Hematopoietic multipotent progenitor cell treated with erythropoietin and hydrocortisone succinate and interleukin-3 and kit ligand, for 6 days (in vitro differentiated cells): ENCODE results near the gene LCN6.
A peak's percentile ranks its signal among the peaks of the same experiment; 100 is the strongest.
"Not testable (repeated sequence)": the region's sequence is repeated elsewhere in the genome, so short reads cannot be mapped to it uniquely, and the experiment has no call there.

ENCODE experiments used
- DNase-seq: peaks from one replicate; pipeline ENCODE4 v3.0.0-alpha.2; 2015

The LCN6 gene

DNA sequence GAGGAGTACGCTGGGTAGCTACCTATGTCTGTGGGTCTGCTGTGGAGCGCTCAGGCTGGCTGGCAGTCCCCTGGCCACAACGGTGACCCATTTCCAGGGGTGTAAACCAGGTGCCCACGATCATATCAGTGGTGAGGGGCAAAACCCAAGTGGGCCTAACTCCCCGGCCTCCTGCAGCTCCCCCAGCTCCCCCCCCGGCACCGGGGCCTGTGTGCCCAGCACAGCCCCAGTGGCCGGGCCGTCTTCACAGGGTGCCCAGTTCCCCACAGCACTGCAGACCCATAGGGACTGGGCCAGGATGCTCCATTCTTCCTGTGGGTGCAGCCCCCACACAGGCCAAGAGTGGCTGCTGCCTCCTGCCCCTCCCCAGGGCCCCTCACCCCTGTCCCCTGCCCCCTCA is 10.7 kb upstream of the LCN6 start:
- no peak for DNase-seq

- no peak for DNase-seq
Measured at GRCh38 chr9:136757751-136758140, 9.4 kb upstream of the LCN6 start.

DNA sequence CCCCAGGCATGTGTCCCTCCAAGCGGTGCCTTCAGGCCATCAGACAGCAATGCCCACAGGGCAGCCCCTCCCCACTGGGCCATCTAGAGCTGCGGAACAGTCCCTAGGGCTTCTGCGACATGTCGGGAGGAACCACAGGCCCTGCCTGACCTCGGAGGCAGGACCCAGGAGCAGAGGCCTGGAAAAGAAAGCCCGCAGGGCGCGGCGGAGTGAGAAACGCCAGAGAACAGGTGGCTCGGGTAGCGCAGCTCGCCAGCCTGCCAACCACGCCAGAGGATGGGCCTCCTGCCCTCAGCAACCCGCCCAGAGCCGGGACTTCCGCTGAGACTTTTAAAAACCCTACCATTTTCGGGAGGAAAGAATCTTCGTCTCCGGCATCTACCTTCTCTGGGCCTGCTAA is 9.0 kb upstream of the LCN6 start:
- DNase-seq, result no peak

- DNase-seq, result no peak
Measured at GRCh38 chr9:136756836-136757235, 8.5 kb upstream of the LCN6 start.

DNA sequence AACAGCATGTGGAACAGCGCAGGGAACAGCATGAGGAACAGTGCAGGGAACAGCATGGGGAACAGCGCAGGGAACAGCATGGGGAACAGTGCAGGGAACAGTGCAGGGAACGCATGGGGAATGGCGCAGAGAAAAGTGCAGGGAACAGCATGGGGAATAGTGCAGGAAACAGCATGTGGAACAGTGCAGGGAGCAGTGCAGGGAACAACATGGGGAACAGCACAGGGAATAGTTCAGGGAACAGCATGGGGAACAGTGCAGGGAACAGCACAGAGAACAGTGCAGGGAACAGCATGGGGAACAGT is 7.8 kb upstream of the LCN6 start:
- no peak for DNase-seq

DNA sequence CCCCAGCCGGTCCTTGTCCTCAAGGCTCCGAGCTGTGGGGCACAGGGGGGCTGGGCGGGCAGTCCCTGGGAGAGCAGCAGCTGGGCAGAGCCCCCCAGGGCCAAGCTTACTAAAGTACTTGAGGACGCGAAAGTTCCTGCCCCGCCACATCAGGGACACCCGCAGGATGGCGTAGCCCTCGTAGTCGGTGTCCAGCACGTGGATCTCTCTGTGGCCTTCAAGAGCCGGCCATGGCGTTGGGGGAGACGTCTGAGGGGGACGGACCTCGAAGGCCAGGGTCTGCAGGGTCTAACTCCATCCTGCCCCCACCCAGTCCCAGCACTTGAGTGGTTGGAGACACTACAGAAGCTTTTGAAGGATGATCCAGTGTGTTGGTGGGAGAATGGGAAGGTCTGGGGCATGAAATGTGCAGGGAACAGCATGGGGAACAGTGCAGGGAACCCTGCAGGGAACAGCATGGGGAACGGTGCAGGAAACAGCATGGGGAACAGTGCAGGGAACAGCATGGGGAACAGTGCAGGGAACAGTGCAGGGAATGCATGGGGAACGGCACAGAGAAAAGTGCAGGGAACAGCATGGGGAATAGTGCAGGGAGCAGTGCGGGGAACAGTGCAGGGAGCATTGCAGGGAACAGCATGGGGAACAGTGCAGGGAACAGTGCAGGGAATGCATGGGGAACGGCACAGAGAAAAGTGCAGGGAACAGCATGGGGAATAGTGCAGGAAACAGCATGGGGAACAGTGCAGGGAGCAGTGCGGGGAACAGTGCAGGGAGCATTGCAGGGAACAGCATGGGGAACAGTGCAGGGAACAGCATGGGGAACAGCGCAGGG is 7.2 kb upstream of the LCN6 start:
- not testable (repeated sequence) for DNase-seq

- DNase-seq, result no peak
Measured at GRCh38 chr9:136754626-136755301, 6.4 kb upstream of the LCN6 start.

- no peak for DNase-seq
Measured at GRCh38 chr9:136754059-136754572, 5.8 kb upstream of the LCN6 start.

- no peak for DNase-seq
Measured at GRCh38 chr9:136753371-136754058, 5.2 kb upstream of the LCN6 start.

GRCh38 chr9:136751814-136752213 is 3.5 kb upstream of the LCN6 start:
- no peak for DNase-seq

DNA sequence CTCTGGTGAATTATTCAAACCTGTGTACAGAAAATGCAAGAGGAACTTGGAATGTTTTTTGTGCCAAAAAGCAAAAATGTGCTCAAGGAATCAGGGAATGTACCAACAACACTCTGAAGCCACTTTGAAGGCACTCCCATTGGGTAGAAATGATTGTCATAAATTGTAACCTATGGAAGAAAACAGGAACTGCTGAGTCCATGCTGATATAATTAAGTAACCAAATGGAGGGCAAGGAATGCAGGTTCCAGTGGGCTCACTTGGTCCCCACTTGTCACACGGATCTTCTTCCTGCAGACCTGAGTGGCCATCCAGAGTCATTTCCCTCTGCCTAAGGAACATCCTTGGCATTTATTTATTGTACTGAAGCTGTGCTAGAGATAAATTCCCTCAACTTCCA is 2.9 kb upstream of the LCN6 start:
- no peak for DNase-seq

GRCh38 chr9:136750526-136750925 is 2.2 kb upstream of the LCN6 start:
- no peak for DNase-seq

GRCh38 chr9:136748666-136749611 is 614 bp upstream of the LCN6 start:
- DNase-seq, result peak; percentile 45

DNA sequence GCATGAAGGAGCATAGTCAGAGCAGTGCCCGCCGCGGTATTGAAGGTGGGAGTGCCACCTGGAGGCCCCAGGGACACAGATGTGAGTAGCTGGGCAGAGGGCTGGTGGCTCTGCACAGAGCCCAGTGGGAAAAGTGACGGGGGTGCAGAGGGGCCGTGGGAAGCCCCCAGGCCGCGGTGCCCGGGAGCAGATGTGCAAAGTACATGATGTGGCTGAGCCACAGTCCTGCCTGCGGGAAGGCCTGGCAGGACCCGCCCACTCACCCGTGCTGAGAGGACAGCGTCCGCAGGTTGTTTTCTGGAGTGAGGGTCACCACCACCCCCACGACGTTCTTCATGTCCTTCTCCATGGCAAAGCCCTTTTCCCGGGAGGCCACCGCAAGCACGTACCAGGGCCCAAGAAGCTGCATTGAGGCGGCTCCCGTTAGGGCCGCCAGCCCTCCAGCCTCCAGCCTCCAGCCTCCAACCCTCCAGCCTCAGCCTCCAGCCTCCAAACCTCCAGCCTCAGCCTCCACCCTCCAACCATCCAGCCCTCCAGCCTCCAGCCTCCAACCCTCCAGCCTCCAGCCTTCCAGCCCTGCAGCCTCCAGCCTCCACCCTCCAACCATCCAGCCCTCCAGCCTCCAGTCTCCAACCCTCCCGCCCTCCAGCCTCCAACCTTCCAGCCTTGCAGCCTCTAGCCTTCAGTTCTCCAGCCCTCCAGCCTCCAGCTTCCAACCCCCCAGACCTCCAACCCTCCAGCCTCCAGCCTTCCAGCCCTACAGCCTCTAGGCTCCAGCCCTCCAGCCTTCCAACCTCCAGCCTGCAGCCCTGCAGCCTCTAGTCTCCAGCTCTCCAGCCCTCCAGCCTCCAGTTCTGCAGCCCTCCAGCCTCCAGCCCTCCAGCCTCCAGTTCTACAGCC is 914 bp downstream of the LCN6 start:
- DNase-seq, result no peak

DNA sequence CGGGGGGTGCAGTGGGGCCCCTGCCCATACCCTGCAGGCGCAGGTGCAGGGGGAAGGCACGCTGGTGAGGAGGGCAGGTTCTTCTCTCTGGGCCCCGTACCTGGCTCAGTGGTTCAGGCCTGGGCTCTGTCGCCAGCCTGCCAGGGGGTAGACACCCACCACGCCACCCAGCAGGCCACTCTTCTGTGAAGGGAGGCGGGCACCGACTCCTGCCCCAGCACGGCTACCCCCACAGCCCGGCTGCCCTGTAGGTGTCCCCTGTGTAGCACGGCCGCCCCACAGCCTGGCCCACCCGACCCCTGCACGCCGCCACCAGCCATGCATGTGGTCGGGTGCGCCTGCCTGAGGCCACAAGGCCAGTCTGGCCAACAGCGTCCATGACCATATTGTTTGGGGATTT is 1.7 kb downstream of the LCN6 start:
- no peak for DNase-seq

GRCh38 chr9:136746155-136746490 is 2.2 kb downstream of the LCN6 start:
- DNase-seq, result no peak

GRCh38 chr9:136745389-136746154 is 2.8 kb downstream of the LCN6 start:
- DNase-seq, result no peak

GRCh38 chr9:136744773-136745172 is 3.6 kb downstream of the LCN6 start:
- DNase-seq, result no peak

DNA sequence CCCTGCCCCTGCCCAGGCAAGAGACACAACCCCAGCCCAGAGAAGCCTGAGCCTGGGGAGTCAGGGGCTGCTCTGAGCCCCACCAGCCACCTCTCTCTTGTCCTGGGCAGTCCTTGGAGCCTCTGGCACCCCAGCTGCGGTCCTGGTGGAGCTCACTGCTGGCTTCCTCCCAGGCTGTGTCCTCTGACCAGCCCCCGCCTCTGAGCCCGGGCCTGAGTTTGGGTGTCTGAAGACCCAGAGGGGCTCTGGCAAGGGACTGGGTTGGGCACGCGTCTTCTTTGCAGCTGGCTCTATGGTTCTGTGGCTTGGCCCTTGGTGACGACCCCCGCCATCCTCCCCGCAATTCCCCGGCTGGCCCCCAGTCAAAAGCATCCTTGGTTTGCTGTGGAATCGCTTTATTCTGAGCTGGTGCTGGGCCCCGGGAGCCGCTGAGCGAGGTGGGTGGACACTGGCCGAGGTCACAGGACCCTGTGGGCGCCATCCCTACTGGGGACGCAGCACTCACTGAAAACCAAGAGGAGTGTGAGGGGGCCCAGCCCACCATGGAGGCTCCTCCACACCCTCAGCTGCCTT is 4.6 kb downstream of the LCN6 start:
- no peak for DNase-seq

DNA sequence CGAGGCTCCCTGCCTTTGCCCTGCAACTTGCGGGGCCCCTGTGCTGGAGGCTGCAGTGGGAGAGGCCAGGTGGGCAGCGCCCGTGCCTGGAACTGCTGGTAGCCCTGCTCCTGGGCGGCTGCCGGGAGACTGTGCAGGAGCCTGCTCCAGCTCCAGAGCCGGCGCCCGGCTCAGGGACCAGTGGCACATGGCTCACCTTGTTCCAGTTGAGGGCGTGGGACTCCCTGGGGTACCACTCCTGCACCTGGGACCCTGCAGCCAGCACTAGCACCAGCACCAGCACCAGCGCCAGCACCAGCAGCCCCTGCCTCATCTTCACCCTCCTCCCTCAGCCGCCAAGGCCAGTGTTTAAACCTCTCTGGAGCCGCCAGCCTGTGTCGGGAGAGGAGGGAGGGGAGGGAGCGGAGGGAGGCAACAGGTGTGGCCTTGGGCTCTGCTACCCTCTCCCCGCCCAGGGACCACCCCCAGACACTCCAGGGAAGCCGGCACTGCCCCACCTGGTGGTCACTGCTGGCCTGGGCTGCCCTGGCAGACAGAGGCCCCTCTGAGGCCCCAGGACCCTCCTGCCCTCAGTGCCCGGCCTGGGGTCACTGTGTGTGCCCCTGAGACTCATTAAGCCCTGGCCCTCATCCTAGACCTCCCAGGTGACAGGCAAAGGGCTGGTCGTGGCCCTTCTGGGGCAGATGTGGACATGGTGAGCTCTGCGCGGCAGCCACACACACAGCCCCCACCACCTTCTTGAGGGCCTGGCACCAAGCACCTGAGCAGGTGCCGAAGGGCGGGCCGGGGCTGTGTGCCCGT is 5.5 kb downstream of the LCN6 start, which contains the start of gene LCN10:
LCN10 (minus strand) TSS at position 350 of the 801 bp plus-strand sequence; CDS start at position 313, 37 bp downstream.
- DNase-seq, result no peak
